Endothelial cell of umbilical vein (primary cell): Measurements from ENCODE around the gene BCL11A. TPM values are rescaled to one million over a fixed set of nuclear protein-coding genes. Genes with fewer than 3 reads are reported as not detected.

ENCODE experiments used
- BruUV-seq: library from RNA; stranded (reverse); fragments of 400-500 nt; replicated peaks from 2 replicates; lab custom pipeline; 2021; lab: Mats Ljungman, UMichigan
- CTCF ChIA-PET: fragments of 300-600, 350-600 bp; sonication (Branson Sonifier 250); formaldehyde crosslinking; loops from one replicate; lab custom pipeline; 2021; ENCODE audit warnings: antibody characterized with exemption, inconsistent platforms; lab: Charles Lee
- POLR2A ChIA-PET: fragments of 300-600, 350-600 bp; sonication (Branson Sonifier 250); formaldehyde crosslinking; loops from one replicate; lab custom pipeline; 2021; ENCODE audit warnings: antibody characterized with exemption, inconsistent platforms; lab: Charles Lee
- DNase-seq: peaks from one replicate; pipeline ENCODE4 v3.0.0-alpha.2; 2011; ENCODE audit warnings: low read depth, low spot score
- FAIRE-seq: peaks from 2 replicates; lab custom pipeline; 2011; peaks lifted over from hg19 to GRCh38; lab: Jason Lieb, UNC
- H2AFZ ChIP-seq: 2 replicates; pipeline ENCODE4 v1.6.0; 2012; ENCODE audit warnings: low read depth, low read length, control low read depth, inconsistent platforms
- H3K27ac ChIP-seq: 2 replicates; pipeline ENCODE4 v1.5.1; 2011; ENCODE audit warnings: low read depth, mild to moderate bottlenecking, control low read depth, low read length, moderate library complexity; ENCODE audit not compliant: insufficient read depth
- H3K27me3 ChIP-seq, 2 experiments: 2 replicates each; pipeline versions ENCODE4 v1.6.0 to v1.6.1; 2011; ENCODE audit warnings: low read length in 2 of 2, mixed read lengths in 1 of 2; ENCODE audit not compliant: control insufficient read depth in 2 of 2, insufficient read depth in 2 of 2
- H3K36me3 ChIP-seq, 2 experiments: 2 replicates in 1 of 2; 3 replicates in 1 of 2; pipeline ENCODE4 v1.5.1; 2011; ENCODE audit warnings: low read length in 2 of 2, mild to moderate bottlenecking in 1 of 2, moderate library complexity in 1 of 2; ENCODE audit not compliant: control insufficient read depth in 2 of 2, insufficient read depth in 2 of 2; ENCODE audit errors: extremely low read depth in 1 of 2
- H3K4me1 ChIP-seq: 3 replicates; pipeline ENCODE4 v1.5.1; 2011; ENCODE audit warnings: mild to moderate bottlenecking, low read length; ENCODE audit not compliant: control insufficient read depth, insufficient read depth; ENCODE audit errors: extremely low read depth
- H3K4me2 ChIP-seq: 2 replicates; pipeline ENCODE4 v1.6.1; 2011; ENCODE audit warnings: low read length, control low read depth, mixed read lengths; ENCODE audit not compliant: insufficient read depth
- H3K4me3 ChIP-seq, 3 experiments: fragments of 200-600 bp in 1 of 3; sonication (generic), shearing (Covaris generic) in 1 of 3; replicated peaks in 1 of 3; 2 replicates each; pipeline ENCODE4 v1.5.1; 2011 to 2016; ENCODE audit warnings: control low read depth in 3 of 3, low read length in 3 of 3, mild to moderate bottlenecking in 2 of 3, inconsistent platforms in 1 of 3, low read depth in 1 of 3, moderate library complexity in 1 of 3; ENCODE audit not compliant: insufficient read depth in 1 of 3
- H3K79me2 ChIP-seq: 2 replicates; pipeline ENCODE4 v1.6.0; 2012; ENCODE audit warnings: low read length, inconsistent platforms; ENCODE audit not compliant: control insufficient read depth, insufficient read depth
- H3K9ac ChIP-seq: replicated peaks from 2 replicates; pipeline ENCODE3; 2011; ENCODE audit warnings: low read length, control low read depth; ENCODE audit not compliant: insufficient read depth; ENCODE audit errors: extremely low read depth
- H3K9me1 ChIP-seq: replicated peaks from 3 replicates; pipeline ENCODE4 v1.6.0; 2011; ENCODE audit warnings: mild to moderate bottlenecking, low read length; ENCODE audit not compliant: control insufficient read depth, insufficient read depth; ENCODE audit errors: extremely low read depth
- H3K9me3 ChIP-seq: replicated peaks from 2 replicates; pipeline ENCODE4 v1.5.1; 2012; ENCODE audit warnings: low read length, inconsistent platforms; ENCODE audit not compliant: control insufficient read depth, insufficient read depth
- H4K20me1 ChIP-seq: replicated peaks from 2 replicates; pipeline ENCODE3; 2011; ENCODE audit warnings: mild to moderate bottlenecking, low read length; ENCODE audit not compliant: control insufficient read depth, insufficient read depth; ENCODE audit errors: extremely low read depth
- CTCF ChIP-seq, 2 donors: IDR thresholded peaks; 1 replicate in 1 of 2; 2 replicates in 1 of 2; pipeline ENCODE4 v1.5.1; 2011; ENCODE audit warnings: low read length in 2 of 2, mild to moderate bottlenecking in 2 of 2, moderate library complexity in 2 of 2, control low read depth in 1 of 2, inconsistent platforms in 1 of 2, low read depth in 1 of 2; ENCODE audit not compliant: insufficient read depth in 1 of 2; ENCODE audit errors: extremely low read depth in 1 of 2
- EZH2 ChIP-seq: IDR thresholded peaks from 2 replicates; pipeline ENCODE4 v1.6.1; 2012; ENCODE audit warnings: borderline replicate concordance, low read depth, mild to moderate bottlenecking, moderate library complexity, low read length, inconsistent platforms; ENCODE audit not compliant: severe bottlenecking
- FOS ChIP-seq: IDR thresholded peaks from 2 replicates; pipeline ENCODE4 v1.6.1; 2011; ENCODE audit warnings: mild to moderate bottlenecking, low read length, moderate library complexity, borderline replicate concordance; ENCODE audit not compliant: insufficient read depth
- GATA2 ChIP-seq: IDR thresholded peaks from 2 replicates; pipeline ENCODE4 v1.7.0; 2011; ENCODE audit warnings: low read depth, mild to moderate bottlenecking, moderate library complexity, mixed read lengths, low read length; ENCODE audit not compliant: insufficient read length, insufficient read depth
- JUN ChIP-seq: IDR thresholded peaks from 2 replicates; pipeline ENCODE4 v1.6.1; 2011; ENCODE audit warnings: borderline replicate concordance, low read depth; ENCODE audit not compliant: insufficient read length, insufficient read depth
- MYC ChIP-seq: IDR thresholded peaks from one replicate; pipeline ENCODE4 v1.6.1; 2011; ENCODE audit warnings: mild to moderate bottlenecking, low read depth, low read length
- POLR2A ChIP-seq: IDR thresholded peaks from 2 replicates; pipeline ENCODE4 v1.6.1; 2012; ENCODE audit warnings: low read depth, mild to moderate bottlenecking, control low read depth, low read length
- POLR2AphosphoS5 ChIP-seq: IDR thresholded peaks from 2 replicates; pipeline ENCODE4 v1.6.1; 2012; ENCODE audit warnings: low read depth, mild to moderate bottlenecking, control low read depth, low read length, moderate library complexity; ENCODE audit not compliant: insufficient read depth
- dilution Hi-C: fragments of 300-500 bp; cut with MboI; formaldehyde crosslinking; loops from one replicate; pipeline ENCODE4 v1.15.0; 2019; ENCODE audit warnings: low sequenced_read_pairs; ENCODE audit not compliant: extremely low pct_ligation_motif_present
- intact Hi-C: fragments of 100-400 bp; cut with micrococcal nuclease; formaldehyde crosslinking; loops from one replicate; pipeline ENCODE4 v1.10.0; 2022
- polyA plus RNA-seq, 4 experiments: library from polyadenylated mRNA; depleted of rRNA in 3 of 4; stranded (reverse) in 3 of 4; unstranded in 1 of 4; fragments of >200 nt; gene quantifications; 2 replicates each; pipeline versions ENCODE4 v1.2.1 to v1.2.3, GENCODE V29; 2011 to 2012; ENCODE audit warnings: missing spikeins in 1 of 4
- total RNA-seq: library from RNA; stranded (reverse); gene quantifications from 2 replicates; pipeline ENCODE4 v1.2.3, GENCODE V29; 2021

The BCL11A gene
- total and polyA plus RNA-seq, 2 donors (not counting 3 experiments of a cell fraction or from before 2014, with no cell fraction given), result 0.12 to 0.88 TPM

GRCh38 chr2:60546756-60547420, 6.6 kb downstream of the BCL11A start:
- ChIA-PET POLR2A (no interaction called here), CTCF (interaction anchor here (0.9 to 1.3 kb wide), 3 partner anchors 14 to 35 kb away, joined by 4 to 6 read pairs (median 5); no protein-coding TSS in a partner anchor)
- H4K20me1 ChIP-seq, result no peaks in the 10 kb centered on the region
- DNase-seq (no peak), FAIRE-seq (peak; percentile 18)
- intact Hi-C loops (no loop called here), dilution Hi-C loops (no loop called here)
- no peaks in the 10 kb centered on the region for H3K79me2 ChIP-seq
- TF ChIP-seq JUN (no peak), GATA2 (no peak), MYC (no peak), EZH2 (no peak), POLR2AphosphoS5 (no peak), FOS (no peak), POLR2A (no peak), CTCF (IDR thresholded peaks at IDR 0.05; ENCODE audit: extremely low read depth in 1 of 2, insufficient read depth in 1 of 2, low read depth in 1 of 2, low read length in 2 of 2) (no peak)
- H3K27ac ChIP-seq, result no peak overlapping the region
- peaks cover 30 to 46% of the 10 kb centered on the region in 2 experiments for H3K27me3 ChIP-seq
- no peaks in the 10 kb centered on the region for H3K9me3 ChIP-seq
- H3K4me2 ChIP-seq, result no peak overlapping the region
- H3K9me1 ChIP-seq, result no peaks in the 10 kb centered on the region
- BruUV-seq, result no TSS peak
- H3K9ac ChIP-seq, result no peak overlapping the region
- no peaks in the 10 kb centered on the region for H3K36me3 ChIP-seq
- H3K4me1 ChIP-seq, result peaks cover 11% of the 10 kb centered on the region
- H2AFZ ChIP-seq, result no peak overlapping the region
- no peak overlapping the region for H3K4me3 ChIP-seq
